NK-92 (cell line): ENCODE results near the gene RPRD1A.
"Not testable (repeated sequence)": the region's sequence is repeated elsewhere in the genome, so short reads cannot be mapped to it uniquely, and the experiment has no call there.

Experiments used
- DNase-seq: peaks from one replicate; lab custom pipeline; 2025; ENCODE audit not compliant: unreplicated experiment; lab: John Stamatoyannopoulos, UW

RPRD1A gene

GRCh38 chr18:36031903-36032302 is 35.5 kb downstream of the RPRD1A start:
- DNase-seq = no peak

- no peak for DNase-seq
Observed at GRCh38 chr18:36031407-36031806, 36.0 kb downstream of the RPRD1A start.

DNA sequence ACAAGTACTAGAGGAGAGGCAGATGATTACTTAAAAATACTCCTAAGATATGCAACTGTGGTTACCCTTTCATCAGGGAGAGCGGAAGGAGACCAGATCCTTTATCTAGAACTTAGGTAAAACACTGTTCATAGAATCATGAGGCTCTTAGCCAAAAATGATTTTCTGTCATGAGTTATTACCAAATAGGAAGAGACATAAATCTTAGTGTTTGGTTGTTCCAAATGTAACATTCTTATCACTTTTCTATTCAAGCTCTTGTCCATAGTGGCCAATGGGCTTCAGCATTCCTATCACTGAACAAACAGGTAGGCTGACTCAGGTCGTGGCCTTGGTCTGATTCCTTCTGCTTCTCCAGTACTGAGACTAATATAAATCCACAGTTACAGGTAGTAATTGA is 38.5 kb downstream of the RPRD1A start:
- no peak for DNase-seq

DNA sequence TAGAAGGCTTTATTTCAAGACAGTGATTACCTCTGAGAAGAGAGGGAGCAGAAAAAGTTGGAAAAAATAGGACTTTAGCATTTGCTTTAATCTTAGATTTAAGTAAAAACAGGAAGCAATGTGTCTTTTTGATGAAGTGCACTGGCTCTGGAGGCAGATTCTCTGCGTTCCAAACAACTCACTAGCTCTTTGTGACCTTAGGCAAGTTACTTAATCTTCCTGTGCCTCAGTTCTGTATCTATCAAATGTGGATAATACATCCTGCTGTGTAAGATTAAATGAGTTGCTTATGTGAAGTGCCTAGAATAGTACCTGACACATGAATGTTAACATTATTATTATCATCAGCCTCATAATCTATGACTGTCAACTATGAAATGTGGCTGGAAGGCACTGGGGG is 42.3 kb downstream of the RPRD1A start:
- DNase-seq = no peak

DNA sequence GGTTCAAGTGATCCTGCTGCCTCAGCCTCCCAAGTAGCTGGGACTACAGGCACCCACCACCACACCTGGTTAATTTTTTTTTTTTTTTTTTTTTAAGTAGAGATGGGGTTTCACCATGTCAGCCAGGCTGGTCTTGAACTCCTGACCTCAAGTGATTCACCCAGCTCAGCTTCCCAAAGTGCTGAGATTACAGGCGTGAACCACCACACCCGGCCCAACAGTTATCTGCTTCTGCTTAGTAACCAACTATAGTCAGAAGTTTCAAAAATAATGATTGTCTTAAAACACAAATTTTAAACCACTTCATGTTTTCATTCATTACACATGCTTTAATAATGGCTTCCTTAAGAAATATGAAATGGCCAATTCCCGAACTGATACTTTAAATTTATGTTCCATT is 43.1 kb downstream of the RPRD1A start:
- not testable (repeated sequence) for DNase-seq

DNA sequence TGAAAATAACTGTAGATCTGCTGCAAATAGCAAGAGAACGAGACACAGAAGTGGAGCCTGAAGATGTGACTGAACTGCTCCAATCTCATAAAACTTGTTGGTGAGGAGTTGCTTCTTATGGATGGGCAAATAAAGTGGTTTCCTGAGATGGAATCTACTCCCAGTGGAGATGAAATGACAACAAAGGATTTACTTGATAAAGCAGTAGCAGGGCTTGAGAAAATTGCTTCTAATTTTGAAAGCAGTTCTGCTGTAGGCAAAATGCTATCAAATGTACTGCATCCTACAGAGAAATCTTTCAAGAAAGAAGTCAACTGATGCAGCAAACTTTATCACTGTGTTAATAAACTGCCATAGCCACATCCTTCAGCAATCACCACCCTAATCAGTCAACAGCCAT is 44.0 kb downstream of the RPRD1A start:
- DNase-seq = no peak

DNA sequence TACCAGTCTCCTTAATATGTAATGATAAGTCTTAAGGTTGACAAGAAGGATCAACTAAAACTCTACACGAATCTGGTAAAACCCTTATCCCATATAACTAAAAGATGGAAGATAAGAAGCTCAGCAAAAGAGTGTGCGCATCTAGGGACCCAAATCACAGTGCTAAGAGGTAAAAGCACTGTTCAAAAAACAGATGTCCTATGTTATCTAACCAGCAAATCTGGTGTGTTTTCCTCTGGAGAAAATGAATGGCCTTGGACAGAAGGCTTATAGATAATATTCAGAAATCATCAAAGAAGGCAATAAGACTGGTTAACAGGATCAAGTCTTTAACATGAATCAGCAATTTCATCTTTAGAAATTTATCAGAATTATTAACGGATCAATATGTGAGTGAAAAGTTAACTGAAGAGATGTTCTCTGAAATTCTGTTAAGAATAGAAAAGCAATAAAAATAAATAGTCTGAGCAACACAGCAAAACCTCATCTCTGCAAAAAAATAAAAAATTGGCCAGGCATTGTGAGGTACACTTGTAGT is 47.1 kb downstream of the RPRD1A start:
- no peak for DNase-seq

DNA sequence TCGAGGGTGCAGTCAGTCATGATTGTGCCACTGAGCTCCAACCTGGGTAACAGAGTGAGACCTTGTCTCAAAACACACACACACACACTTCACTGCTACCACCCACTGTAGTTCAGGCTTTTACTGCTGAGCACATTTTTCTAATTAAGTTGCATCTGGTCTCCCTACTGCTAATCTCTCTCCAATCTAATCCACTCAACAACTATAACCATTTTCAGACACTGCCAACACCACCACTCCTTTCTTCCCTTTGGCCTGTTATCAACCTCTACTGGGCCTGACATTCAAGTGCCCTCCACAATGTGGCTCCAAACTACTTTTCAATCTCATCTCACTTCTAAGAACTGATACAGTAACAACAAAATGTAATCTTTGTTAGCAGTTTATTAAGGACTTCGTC is 50.1 kb downstream of the RPRD1A start:
- DNase-seq = no peak

- DNase-seq = no peak
Observed at GRCh38 chr18:36015629-36016028, 51.7 kb downstream of the RPRD1A start.

GRCh38 chr18:36012891-36013290 is 54.5 kb downstream of the RPRD1A start:
- DNase-seq = no peak

DNA sequence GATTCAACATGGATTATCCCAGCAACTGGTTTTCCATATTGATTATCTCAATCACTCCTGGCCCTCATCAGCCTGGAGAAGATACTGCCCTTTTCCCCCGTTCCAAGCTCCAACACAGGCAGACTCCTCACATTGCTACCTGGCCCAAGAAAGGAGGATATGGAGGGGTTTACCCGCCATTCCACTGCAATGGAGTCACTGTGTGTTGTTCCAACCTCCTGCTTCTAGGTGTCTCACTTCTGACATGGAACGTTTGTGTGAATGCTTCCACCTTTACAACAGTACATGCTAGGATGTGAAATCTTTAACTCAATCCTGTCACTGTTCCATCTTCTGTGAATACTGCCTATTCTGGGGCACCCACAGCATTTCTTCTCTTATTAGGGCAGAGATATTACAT is 58.1 kb downstream of the RPRD1A start:
- DNase-seq = no peak

DNA sequence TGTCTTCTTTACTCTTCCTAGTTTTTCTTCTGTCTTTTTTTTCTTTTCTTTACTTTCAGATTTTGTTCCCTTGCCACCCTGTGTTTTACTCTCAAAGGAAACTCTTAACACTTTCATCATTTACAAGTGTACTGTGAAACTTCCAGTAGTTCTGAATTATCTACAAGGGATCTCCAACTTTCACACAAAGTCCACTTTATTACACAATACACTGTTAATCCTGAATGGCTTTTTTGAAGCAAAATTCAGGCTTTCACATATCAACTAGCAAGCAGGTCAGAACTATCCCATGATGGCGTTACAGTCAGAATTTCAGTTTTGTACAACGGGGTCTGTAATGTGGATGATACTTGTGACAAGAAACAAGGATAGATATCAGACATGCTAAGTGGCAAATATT is 60.4 kb downstream of the RPRD1A start:
- DNase-seq = no peak

DNA sequence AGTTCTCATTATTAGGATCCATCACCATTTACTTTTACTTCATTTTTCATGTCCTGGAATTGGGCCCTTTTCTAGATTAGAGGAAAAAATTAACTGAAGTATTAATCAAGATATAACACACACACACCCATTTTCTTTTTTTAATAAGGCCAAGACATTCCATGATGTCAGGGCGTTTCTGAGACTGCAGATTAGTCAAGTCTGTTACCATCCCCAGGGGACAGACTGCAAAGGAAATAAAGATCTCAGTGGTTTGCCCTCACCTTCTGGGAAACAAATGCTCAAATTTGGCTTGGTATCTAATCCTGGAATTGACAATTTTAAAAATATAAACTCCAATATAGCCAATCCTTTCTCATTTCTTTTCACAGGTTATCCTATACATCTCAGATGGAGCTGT is 67.4 kb downstream of the RPRD1A start:
- no peak for DNase-seq

DNA sequence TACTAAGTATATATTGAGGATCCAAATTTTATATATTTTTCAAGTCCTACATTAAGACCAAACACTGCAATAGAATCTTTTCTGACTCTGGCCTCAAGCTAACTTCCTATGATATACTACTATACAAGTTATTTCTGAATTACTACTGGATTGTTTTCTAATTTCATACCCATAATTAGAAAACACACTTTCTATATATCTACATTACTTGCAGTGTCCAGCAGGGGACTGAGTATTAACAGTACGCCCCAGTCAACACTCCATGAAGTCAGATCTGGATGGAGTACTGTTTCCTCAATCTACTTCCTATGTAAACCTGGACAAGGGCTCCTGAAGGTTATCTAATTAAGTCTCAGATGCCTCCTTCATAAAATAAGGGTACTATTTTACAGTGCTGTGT is 68.4 kb downstream of the RPRD1A start:
- no peak for DNase-seq

GRCh38 chr18:35993013-35993412 is 74.3 kb downstream of the RPRD1A start:
- no peak for DNase-seq

GRCh38 chr18:35991696-35992095 is 75.7 kb downstream of the RPRD1A start:
- DNase-seq = no peak

GRCh38 chr18:35983818-35984217 is 83.5 kb downstream of the RPRD1A start:
- no peak for DNase-seq

GRCh38 chr18:35983147-35983546 is 84.2 kb downstream of the RPRD1A start:
- DNase-seq = no peak

- DNase-seq = no peak
Observed at GRCh38 chr18:35982409-35983114, 84.8 kb downstream of the RPRD1A start.

DNA sequence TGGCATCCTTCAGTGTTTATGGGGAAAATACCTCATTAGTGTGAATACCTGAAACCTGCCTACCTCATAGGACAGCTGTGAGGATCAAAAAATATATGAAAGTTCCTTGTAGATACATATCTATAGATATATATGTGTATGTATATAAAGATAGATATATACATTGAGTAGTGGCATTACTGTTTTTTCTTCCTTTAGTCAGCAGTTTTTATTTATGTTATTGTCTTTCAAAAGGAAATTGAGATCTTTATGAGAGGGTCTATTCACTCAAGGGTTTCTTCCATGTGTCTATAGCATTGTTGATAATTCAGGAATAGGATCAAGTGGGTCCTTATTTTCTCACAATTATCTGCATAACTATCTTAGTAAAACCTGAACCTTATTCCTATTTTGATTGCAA is 88.2 kb downstream of the RPRD1A start:
- DNase-seq = no peak

GRCh38 chr18:35974181-35974580 is 93.2 kb downstream of the RPRD1A start:
- DNase-seq = no peak

DNA sequence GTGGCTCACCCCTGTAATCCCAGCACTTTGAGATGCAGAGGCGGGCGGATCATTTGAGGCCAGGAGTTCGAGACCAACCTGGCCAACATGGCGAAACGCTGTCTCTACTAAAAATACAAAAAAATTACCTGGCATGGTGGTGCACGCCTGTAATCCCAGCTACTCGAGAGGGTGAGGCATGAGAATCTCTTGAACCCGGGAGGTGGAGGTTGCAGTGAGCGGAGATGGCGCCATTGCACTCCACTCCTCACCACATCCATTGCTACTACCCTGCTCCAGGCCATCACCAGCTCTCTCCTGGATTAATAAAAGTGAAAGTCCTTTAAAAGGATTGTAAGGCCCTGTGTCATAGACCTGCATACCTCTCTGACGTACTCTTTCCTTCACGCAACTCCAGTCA is 93.7 kb downstream of the RPRD1A start:
- DNase-seq = no peak
